HG02763 (cell line): Measurements from ENCODE around the gene WDFY4.
A peak's percentile ranks its signal among the peaks of the same experiment; 100 is the strongest.

Experiments used
- ATAC-seq: cut with Tn5 transposase; IDR thresholded peaks from one replicate; pipeline ENCODE4 v1.9.1; 2021; ENCODE audit warnings: mild to moderate bottlenecking, moderate library complexity; ENCODE audit not compliant: unreplicated experiment

The WDFY4 gene

GRCh38 chr10:48786606-48787282 is 102.1 kb downstream of the WDFY4 start:
- ATAC-seq, result no peak

GRCh38 chr10:48788554-48788953 is 103.9 kb downstream of the WDFY4 start:
- no peak for ATAC-seq

GRCh38 chr10:48789486-48790456 is 105.1 kb downstream of the WDFY4 start:
- no peak for ATAC-seq

- no peak for ATAC-seq
Observed at GRCh38 chr10:48790457-48791044, 105.9 kb downstream of the WDFY4 start.

GRCh38 chr10:48791267-48791928 is 106.7 kb downstream of the WDFY4 start:
- ATAC-seq, result no peak

GRCh38 chr10:48792121-48792520 is 107.4 kb downstream of the WDFY4 start:
- no peak for ATAC-seq

- no peak for ATAC-seq
Observed at GRCh38 chr10:48792687-48793096, 108.0 kb downstream of the WDFY4 start.

- no peak for ATAC-seq
Observed at GRCh38 chr10:48794074-48794473, 109.4 kb downstream of the WDFY4 start.

- no peak for ATAC-seq
Observed at GRCh38 chr10:48796713-48797245, 112.1 kb downstream of the WDFY4 start.

GRCh38 chr10:48797830-48798229 is 113.2 kb downstream of the WDFY4 start:
- ATAC-seq, result no peak

GRCh38 chr10:48798481-48799254 is 114.0 kb downstream of the WDFY4 start:
- ATAC-seq, result no peak

GRCh38 chr10:48799341-48800006 is 114.8 kb downstream of the WDFY4 start:
- no peak for ATAC-seq

GRCh38 chr10:48800007-48800675 is 115.5 kb downstream of the WDFY4 start:
- no peak for ATAC-seq

GRCh38 chr10:48801001-48801421 is 116.3 kb downstream of the WDFY4 start:
- ATAC-seq, result no peak

- ATAC-seq, result peak; percentile 92
Observed at GRCh38 chr10:48802611-48803071, 118.0 kb downstream of the WDFY4 start.

GRCh38 chr10:48803801-48804584 is 119.3 kb downstream of the WDFY4 start:
- ATAC-seq, result no peak

- ATAC-seq, result no peak
Observed at GRCh38 chr10:48804740-48805182, 120.1 kb downstream of the WDFY4 start.

- no peak for ATAC-seq
Observed at GRCh38 chr10:48805411-48805810, 120.7 kb downstream of the WDFY4 start.
